Ovary (tissue), 3 donors: Measurements from ENCODE around the gene NPFFR1.

Experiments used
- CTCF ChIP-seq, 3 donors: fragments of 450-650 bp in 2 of 3; fragments of 200-600 bp in 1 of 3; IDR thresholded peaks; one replicate each; pipeline versions ENCODE4 v1.5.1 to v1.8.0; 2016 to 2022; ENCODE audit warnings: antibody characterized with exemption in 3 of 3, mild to moderate bottlenecking in 1 of 3
- POLR2A ChIP-seq: fragments of 450-650 bp; IDR thresholded peaks from one replicate; pipeline ENCODE4 v1.6.1; 2017; ENCODE audit warnings: antibody characterized with exemption, mild to moderate bottlenecking, moderate library complexity
- donor health status: DM: no; HTN: no; CAD: no.

GRCh38 chr10:70328018-70328417, 44.2 kb upstream of the NPFFR1 start:
- TF ChIP-seq CTCF (IDR thresholded peaks at IDR 0.05) (no peak), POLR2A (no peak)
